Right lobe of liver (tissue), 4 donors: ENCODE results near the gene KIF1A.
A peak's percentile ranks its signal among the peaks of the same experiment; 100 is the strongest.

Experiments used
- CTCF ChIP-seq, 4 donors: fragments of 200-600 bp in 3 of 4; fragments of 450-650 bp in 1 of 4; IDR thresholded peaks; one replicate each; pipeline versions ENCODE4 v1.5.1 to v1.8.0; 2016 to 2022; ENCODE audit warnings: antibody characterized with exemption in 4 of 4, mild to moderate bottlenecking in 2 of 4
- POLR2A ChIP-seq: fragments of 450-650 bp; IDR thresholded peaks from one replicate; pipeline ENCODE4 v1.6.1; 2017; ENCODE audit warnings: antibody characterized with exemption, mild to moderate bottlenecking
- donor health status: DM: no; HTN: no; CAD: no.
- donor health status: DM: no; HTN: no; CAD: no.
- donor health status: DM: no; HTN: yes; CAD: no.

GRCh38 chr2:240868286-240869108 is 48.5 kb upstream of the KIF1A start, which contains the start of gene AGXT:
- TF ChIP-seq POLR2A: peak; percentile 87
- TF ChIP-seq CTCF (IDR thresholded peaks at IDR 0.05): no peak
